H9 (cell line): ENCODE data around the gene B4GALNT1. TPM values are rescaled to one million over a fixed set of nuclear protein-coding genes. Genes with fewer than 3 reads are reported as not detected.

Source experiments
- DNase-seq: peaks from one replicate; pipeline ENCODE4 v3.0.0-alpha.2; 2017
- H2AFZ ChIP-seq: one replicate; pipeline ENCODE4 v1.6.1; 2013; ENCODE audit warnings: mild to moderate bottlenecking, low read length, control low read depth, moderate library complexity
- H2AK5ac ChIP-seq: 2 replicates; pipeline ENCODE4 v1.6.1; 2013; ENCODE audit warnings: low read length, control low read depth, mixed read lengths; ENCODE audit not compliant: insufficient read length
- H2BK120ac ChIP-seq: one replicate; pipeline ENCODE4 v1.6.1; 2013; ENCODE audit warnings: low read depth, mild to moderate bottlenecking, low read length, control low read depth, inconsistent platforms; ENCODE audit not compliant: poor library complexity, severe bottlenecking
- H2BK12ac ChIP-seq: 2 replicates; pipeline ENCODE4 v1.6.1; 2013; ENCODE audit warnings: low read length, control low read depth, mixed read lengths, low read depth; ENCODE audit not compliant: insufficient read length
- H2BK15ac ChIP-seq: 2 replicates; pipeline ENCODE4 v1.6.1; 2013; ENCODE audit warnings: low read depth, low read length, control low read depth
- H2BK20ac ChIP-seq: one replicate; pipeline ENCODE4 v1.6.1; 2013; ENCODE audit warnings: low read depth, mild to moderate bottlenecking, low read length, control low read depth, inconsistent platforms; ENCODE audit not compliant: poor library complexity, severe bottlenecking
- H2BK5ac ChIP-seq: 2 replicates; pipeline ENCODE4 v1.6.1; 2013; ENCODE audit warnings: low read length, control low read depth, mixed read lengths; ENCODE audit not compliant: insufficient read length
- H3K14ac ChIP-seq: 2 replicates; pipeline ENCODE4 v1.6.1; 2013; ENCODE audit warnings: low read length, control low read depth; ENCODE audit not compliant: insufficient read depth
- H3K18ac ChIP-seq: 2 replicates; pipeline ENCODE4 v1.6.1; 2013; ENCODE audit warnings: low read depth, mild to moderate bottlenecking, mixed read lengths, low read length, control low read depth; ENCODE audit not compliant: insufficient read length
- H3K23ac ChIP-seq: 2 replicates; pipeline ENCODE4 v1.6.1; 2013; ENCODE audit warnings: low read length, control low read depth, mixed read lengths, low read depth; ENCODE audit not compliant: insufficient read length
- H3K23me2 ChIP-seq: 2 replicates; pipeline ENCODE4 v1.6.1; 2013; ENCODE audit warnings: low read depth, mild to moderate bottlenecking, mixed read lengths, low read length, control low read depth; ENCODE audit not compliant: insufficient read length, poor library complexity, severe bottlenecking
- H3K27ac ChIP-seq: 2 replicates; pipeline ENCODE4 v1.5.1; 2013; ENCODE audit warnings: low read length, control low read depth, mixed read lengths, low read depth; ENCODE audit not compliant: insufficient read length
- H3K27me3 ChIP-seq: 2 replicates; pipeline ENCODE4 v1.6.1; 2013; ENCODE audit warnings: low read length, control low read depth, inconsistent platforms; ENCODE audit not compliant: insufficient read depth
- H3K4ac ChIP-seq: 2 replicates; pipeline ENCODE4 v1.6.1; 2013; ENCODE audit warnings: low read depth, mild to moderate bottlenecking, control low read depth, inconsistent platforms, low read length, moderate library complexity
- H3K4me1 ChIP-seq: 2 replicates; pipeline ENCODE4 v1.6.1; 2013; ENCODE audit warnings: low read length, control low read depth, inconsistent platforms; ENCODE audit not compliant: insufficient read depth
- H3K4me2 ChIP-seq: 2 replicates; pipeline ENCODE4 v1.6.1; 2013; ENCODE audit warnings: low read length, control low read depth, mixed read lengths; ENCODE audit not compliant: insufficient read length, insufficient read depth
- H3K56ac ChIP-seq: 2 replicates; pipeline ENCODE4 v1.6.1; 2013; ENCODE audit warnings: low read depth, mild to moderate bottlenecking, mixed read lengths, low read length, control low read depth; ENCODE audit not compliant: insufficient read length
- H3K79me1 ChIP-seq: 2 replicates; pipeline ENCODE4 v1.6.1; 2013; ENCODE audit warnings: low read depth, mild to moderate bottlenecking, moderate library complexity, low read length, control low read depth, inconsistent platforms; ENCODE audit not compliant: insufficient read depth, poor library complexity, severe bottlenecking
- H3K79me2 ChIP-seq: 2 replicates; pipeline ENCODE4 v1.6.1; 2013; ENCODE audit warnings: low read length, control low read depth, inconsistent platforms; ENCODE audit not compliant: insufficient read depth
- H3K9ac ChIP-seq: 2 replicates; pipeline ENCODE4 v1.6.1; 2013; ENCODE audit warnings: low read length, control low read depth, mixed read lengths; ENCODE audit not compliant: insufficient read length; ENCODE audit errors: extremely low read depth
- H3K9me3 ChIP-seq: one replicate; pipeline ENCODE4 v1.6.1; 2013; ENCODE audit warnings: low read depth, low read length, inconsistent platforms; ENCODE audit not compliant: control insufficient read depth
- H3T11ph ChIP-seq: one replicate; pipeline ENCODE4 v1.6.1; 2013; ENCODE audit warnings: mild to moderate bottlenecking, low read length, control low read depth, inconsistent platforms
- H4K20me1 ChIP-seq: one replicate; pipeline ENCODE4 v1.6.1; 2013; ENCODE audit not compliant: control insufficient read depth, insufficient read length, insufficient read depth
- H4K5ac ChIP-seq: 2 replicates; pipeline ENCODE4 v1.6.1; 2013; ENCODE audit warnings: low read depth, mild to moderate bottlenecking, mixed read lengths, low read length, control low read depth; ENCODE audit not compliant: insufficient read length
- H4K8ac ChIP-seq: replicated peaks from 2 replicates; pipeline ENCODE4 v1.6.1; 2013; ENCODE audit warnings: low read length, control low read depth, mixed read lengths, low read depth; ENCODE audit not compliant: insufficient read length
- H4K91ac ChIP-seq: 2 replicates; pipeline ENCODE4 v1.6.1; 2013; ENCODE audit warnings: low read depth, mild to moderate bottlenecking, moderate library complexity, mixed read lengths, low read length, control low read depth; ENCODE audit not compliant: insufficient read length
- H3K27ac Mint-ChIP-seq, 3 experiments: 2 replicates in 2 of 3; 3 replicates in 1 of 3; pipeline ENCODE4 v1.8.0; 2020 to 2021; ENCODE audit warnings: mixed read lengths in 3 of 3, mild to moderate bottlenecking in 1 of 3, moderate library complexity in 1 of 3
- H3K27me3 Mint-ChIP-seq: 2 replicates; pipeline ENCODE4 v1.8.0; 2021; ENCODE audit warnings: low read depth, mild to moderate bottlenecking, moderate library complexity, mixed read lengths
- H3K36me3 Mint-ChIP-seq, 3 experiments: 2 replicates in 2 of 3; 3 replicates in 1 of 3; pipeline ENCODE4 v1.8.0; 2020 to 2021; ENCODE audit warnings: low read depth in 3 of 3, mixed read lengths in 3 of 3; ENCODE audit not compliant: insufficient read depth in 1 of 3
- H3K4me1 Mint-ChIP-seq, 2 experiments: 2 replicates each; pipeline ENCODE4 v1.8.0; 2020; ENCODE audit warnings: mixed read lengths in 2 of 2
- H3K4me3 Mint-ChIP-seq, 2 experiments: 2 replicates in 1 of 2; 3 replicates in 1 of 2; pipeline ENCODE4 v1.8.0; 2020 to 2021; ENCODE audit warnings: mild to moderate bottlenecking in 2 of 2, mixed read lengths in 2 of 2, moderate library complexity in 1 of 2
- H3K9me3 Mint-ChIP-seq, 2 experiments: 2 replicates in 1 of 2; 3 replicates in 1 of 2; pipeline ENCODE4 v1.8.0; 2020; ENCODE audit warnings: mild to moderate bottlenecking in 2 of 2, mixed read lengths in 2 of 2, moderate library complexity in 1 of 2
- WGBS: extraction: QIAGEN DNeasy Blood & Tissue Kit; methylation state at CpG from one replicate; pipeline ENCODE4 v1.1.7; 2013; ENCODE audit warnings: missing lambda C conversion rate, low lambda C conversion rate, mixed read lengths; ENCODE audit not compliant: insufficient read length; ENCODE audit errors: extremely low coverage; 5-methylcytosine and 5-hydroxymethylcytosine counted together
- total RNA-seq: library from RNA; stranded (reverse); gene quantifications from 2 replicates; pipeline ENCODE4 v1.2.1, GENCODE V29; 2021
- TF ChIP-seq, protein P1 (sequence below): fragments of 200-600 bp; sonication (generic); conservative IDR thresholded peaks from 3 replicates; pipeline ENCODE4 v1.8.0; 2021; ENCODE audit warnings: antibody characterized with exemption, mild to moderate bottlenecking

The B4GALNT1 gene
- total RNA-seq, 1 experiment from 2014 or later, result 2.3 TPM

DNA sequence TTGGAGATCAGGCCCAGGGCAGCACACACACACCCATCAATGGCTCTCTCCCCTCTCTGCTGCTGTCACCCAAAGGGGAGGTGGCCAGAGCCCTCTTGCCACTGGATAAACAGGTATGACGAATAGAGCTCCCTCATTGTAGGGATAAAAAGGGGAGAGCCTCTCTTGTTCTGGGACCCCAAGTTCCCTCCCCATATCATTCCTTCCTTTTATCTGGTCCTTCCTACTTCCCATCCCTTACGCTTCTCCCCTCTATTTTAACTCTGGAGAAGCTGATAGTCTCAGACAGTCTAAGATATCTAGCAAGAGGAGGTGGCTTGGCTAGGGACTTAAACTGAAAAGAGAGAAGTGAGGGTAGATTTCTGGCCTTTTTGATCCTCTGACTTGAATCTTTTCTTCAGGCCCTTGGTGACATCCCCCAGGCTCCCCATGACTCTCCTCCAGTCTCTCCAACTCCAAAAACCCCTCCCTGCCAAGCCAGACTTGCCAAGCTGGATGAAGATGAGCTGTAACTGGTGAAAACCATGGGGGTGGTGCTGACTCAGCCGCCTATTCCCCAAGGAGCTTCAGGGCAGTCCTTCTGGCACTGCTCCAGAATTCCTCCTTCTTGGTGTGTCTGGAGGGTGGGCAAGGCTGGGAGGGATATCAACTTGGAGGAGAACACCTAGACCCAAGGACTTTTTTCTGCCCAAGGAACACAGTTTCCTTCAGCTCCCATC lies 16.5 kb downstream of the B4GALNT1 start:
- no peak overlapping the region for H3K23ac ChIP-seq
- peaks cover 32 to 40% of the 10 kb centered on the region in 2 experiments for H3K4me1 Mint-ChIP-seq
- H4K91ac ChIP-seq, result no peak overlapping the region
- no peak overlapping the region for H3K4me2 ChIP-seq
- no peak overlapping the region for H4K5ac ChIP-seq
- H2BK5ac ChIP-seq, result no peak overlapping the region
- H3K14ac ChIP-seq, result no peak overlapping the region
- H3K4me3 Mint-ChIP-seq, result no peak overlapping the region
- H3K23me2 ChIP-seq, result peaks cover 13% of the 10 kb centered on the region
- no peak overlapping the region for H4K8ac ChIP-seq
- no peak overlapping the region for H3K18ac ChIP-seq
- no peaks in the 10 kb centered on the region for H3K4me1 ChIP-seq
- H2BK12ac ChIP-seq, result no peak overlapping the region
- H3K9me3 ChIP-seq, result no peaks in the 10 kb centered on the region
- H3K79me2 ChIP-seq, result no peaks in the 10 kb centered on the region
- no peak overlapping the region for H2BK15ac ChIP-seq
- H3K27ac ChIP-seq, result no peak overlapping the region
- H3K79me1 ChIP-seq, result no peaks in the 10 kb centered on the region
- peaks cover 9 to 32% (median 17%) of the 10 kb centered on the region in 3 experiments for H3K36me3 Mint-ChIP-seq
- no peak overlapping the region for H2BK120ac ChIP-seq
- H3K9ac ChIP-seq, result no peak overlapping the region
- no peak overlapping the region for H2BK20ac ChIP-seq
- H4K20me1 ChIP-seq, result no peaks in the 10 kb centered on the region
- no peak for DNase-seq
- peaks cover 62% of the 10 kb centered on the region for H3K27me3 Mint-ChIP-seq
- H2AFZ ChIP-seq, result no peak overlapping the region
- peaks cover 0 to 5% of the 10 kb centered on the region in 2 experiments; a peak in 3 of 5 replicates for H3K9me3 Mint-ChIP-seq
- H3T11ph ChIP-seq, result no peak overlapping the region
- no peak overlapping the region for H3K4ac ChIP-seq
- TF ChIP-seq, protein P1, sequence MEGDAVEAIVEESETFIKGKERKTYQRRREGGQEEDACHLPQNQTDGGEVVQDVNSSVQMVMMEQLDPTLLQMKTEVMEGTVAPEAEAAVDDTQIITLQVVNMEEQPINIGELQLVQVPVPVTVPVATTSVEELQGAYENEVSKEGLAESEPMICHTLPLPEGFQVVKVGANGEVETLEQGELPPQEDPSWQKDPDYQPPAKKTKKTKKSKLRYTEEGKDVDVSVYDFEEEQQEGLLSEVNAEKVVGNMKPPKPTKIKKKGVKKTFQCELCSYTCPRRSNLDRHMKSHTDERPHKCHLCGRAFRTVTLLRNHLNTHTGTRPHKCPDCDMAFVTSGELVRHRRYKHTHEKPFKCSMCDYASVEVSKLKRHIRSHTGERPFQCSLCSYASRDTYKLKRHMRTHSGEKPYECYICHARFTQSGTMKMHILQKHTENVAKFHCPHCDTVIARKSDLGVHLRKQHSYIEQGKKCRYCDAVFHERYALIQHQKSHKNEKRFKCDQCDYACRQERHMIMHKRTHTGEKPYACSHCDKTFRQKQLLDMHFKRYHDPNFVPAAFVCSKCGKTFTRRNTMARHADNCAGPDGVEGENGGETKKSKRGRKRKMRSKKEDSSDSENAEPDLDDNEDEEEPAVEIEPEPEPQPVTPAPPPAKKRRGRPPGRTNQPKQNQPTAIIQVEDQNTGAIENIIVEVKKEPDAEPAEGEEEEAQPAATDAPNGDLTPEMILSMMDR, result no peak
- H3K27ac Mint-ChIP-seq, result no peak overlapping the region
- peaks cover 54% of the 10 kb centered on the region for H3K27me3 ChIP-seq
- H3K56ac ChIP-seq, result no peak overlapping the region
- no peak overlapping the region for H2AK5ac ChIP-seq
- WGBS, result no CpG with 5 or more reads among the region's 3 CpGs
